Hypothalamus (tissue), 51 donors: Measurements from ENCODE around the gene ECE2.

Source experiments
- DNase-seq, 51 donors: peaks; one replicate each; lab custom pipeline; 2025; lab: John Stamatoyannopoulos, UW

Gene ECE2

DNA sequence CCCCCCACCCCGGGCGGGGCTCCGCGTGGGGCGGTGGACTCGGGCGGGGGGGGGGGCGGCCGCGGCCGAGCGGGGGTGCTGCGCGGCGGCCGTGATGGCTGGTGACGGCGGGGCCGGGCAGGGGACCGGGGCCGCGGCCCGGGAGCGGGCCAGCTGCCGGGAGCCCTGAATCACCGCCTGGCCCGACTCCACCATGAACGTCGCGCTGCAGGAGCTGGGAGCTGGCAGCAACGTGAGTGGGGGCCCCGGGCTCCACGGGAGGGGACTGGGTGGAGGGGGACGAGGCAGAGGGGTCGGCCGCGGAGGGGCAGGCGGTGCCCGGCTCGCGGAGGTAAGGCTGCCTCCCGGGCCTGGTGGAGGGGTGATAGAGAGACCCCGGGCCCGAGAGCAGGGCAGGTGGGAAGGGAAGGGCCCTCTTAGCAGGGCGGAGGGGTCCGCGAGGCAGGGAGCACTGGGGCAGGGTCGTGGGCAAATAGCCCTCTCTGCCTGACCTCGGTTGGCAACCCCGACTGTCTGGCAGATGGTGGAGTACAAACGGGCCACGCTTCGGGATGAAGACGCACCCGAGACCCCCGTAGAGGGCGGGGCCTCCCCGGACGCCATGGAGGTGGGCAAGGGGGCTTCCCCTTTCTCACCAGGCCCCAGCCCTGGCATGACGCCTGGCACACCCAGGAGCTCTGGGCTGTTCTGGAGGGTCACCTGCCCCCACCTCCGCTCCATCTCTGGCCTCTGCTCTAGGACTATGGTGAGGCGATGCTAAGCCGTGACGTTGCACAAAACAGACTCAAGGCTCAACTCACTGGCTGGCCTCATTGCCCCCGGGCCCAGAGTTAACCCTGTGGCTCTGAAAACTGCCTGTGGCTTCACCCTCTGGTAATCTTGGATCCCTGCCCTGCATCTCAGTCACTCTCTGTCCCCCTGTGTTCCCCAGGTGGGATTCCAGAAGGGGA is at the start of gene ECE2:
ECE2 (plus strand) TSS at position 62 of the 950 bp plus-strand sequence; CDS start at position 194, 132 bp downstream.
- peak in 12 of 51 donors; percentile 4 to 46 (median 17) for DNase-seq

DNA sequence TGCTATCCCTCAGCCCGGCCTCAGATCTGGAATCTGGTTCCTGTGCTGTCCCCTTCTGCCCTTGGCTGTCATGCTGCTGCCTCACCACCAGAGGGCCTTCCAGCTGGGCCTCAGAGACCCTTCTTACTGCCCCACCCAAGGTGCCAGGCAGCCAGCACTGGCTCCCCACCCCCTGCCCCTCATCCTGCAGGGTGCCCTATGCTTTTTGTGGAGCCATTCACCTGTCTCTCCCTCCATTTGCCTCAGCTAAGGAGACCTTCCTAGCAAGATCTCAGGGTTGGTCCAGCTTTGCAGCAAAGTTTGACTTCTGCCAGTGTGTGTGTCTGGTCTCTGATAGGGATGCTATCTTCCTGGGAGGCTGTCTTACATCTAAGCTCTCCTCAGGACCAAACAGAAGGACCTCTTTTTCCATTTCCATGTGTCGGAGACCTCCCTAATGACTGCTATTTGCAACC is 48.3 kb upstream of the ECE2 start:
- peak in 2 of 51 donors; percentile 13 to 23 for DNase-seq

GRCh38 chr3:184228376-184229137 is 47.3 kb upstream of the ECE2 start:
- DNase-seq: no peak

GRCh38 chr3:184229394-184230080 is 46.3 kb upstream of the ECE2 start, which contains the start of gene VWA5B2:
TSS of gene VWA5B2 (plus strand) at chr3:184229585. CDS start at chr3:184230529, 944 bp downstream.
- DNase-seq: peak in 28 of 51 donors; percentile 5 to 68 (median 28)

DNA sequence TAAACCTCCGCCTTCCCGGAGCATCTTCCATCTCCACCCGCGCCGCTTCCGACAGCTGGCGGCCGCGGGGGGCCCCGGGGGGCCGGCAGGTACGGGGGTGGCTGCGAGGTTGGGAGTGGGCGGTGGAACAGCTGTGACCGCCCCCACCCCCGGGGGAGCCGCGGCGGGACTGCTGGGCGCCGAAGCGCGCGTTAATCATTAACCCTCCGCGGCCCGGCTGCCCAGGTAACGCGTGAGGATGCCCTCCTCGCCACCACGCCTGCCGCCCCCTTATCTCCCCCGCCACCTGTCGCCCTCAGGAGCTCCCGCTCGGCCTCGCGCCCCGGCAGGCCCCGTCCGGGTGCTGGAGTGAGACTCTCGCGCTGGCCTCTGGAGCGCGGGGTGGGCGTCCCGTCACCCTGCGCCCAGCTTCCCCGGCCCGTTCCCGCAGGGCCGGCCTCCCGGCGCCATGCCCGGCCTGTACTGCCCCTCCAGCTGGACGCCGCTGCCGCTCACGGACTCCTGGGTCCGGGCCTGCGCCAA is 45.7 kb upstream of the ECE2 start:
- no peak for DNase-seq

DNA sequence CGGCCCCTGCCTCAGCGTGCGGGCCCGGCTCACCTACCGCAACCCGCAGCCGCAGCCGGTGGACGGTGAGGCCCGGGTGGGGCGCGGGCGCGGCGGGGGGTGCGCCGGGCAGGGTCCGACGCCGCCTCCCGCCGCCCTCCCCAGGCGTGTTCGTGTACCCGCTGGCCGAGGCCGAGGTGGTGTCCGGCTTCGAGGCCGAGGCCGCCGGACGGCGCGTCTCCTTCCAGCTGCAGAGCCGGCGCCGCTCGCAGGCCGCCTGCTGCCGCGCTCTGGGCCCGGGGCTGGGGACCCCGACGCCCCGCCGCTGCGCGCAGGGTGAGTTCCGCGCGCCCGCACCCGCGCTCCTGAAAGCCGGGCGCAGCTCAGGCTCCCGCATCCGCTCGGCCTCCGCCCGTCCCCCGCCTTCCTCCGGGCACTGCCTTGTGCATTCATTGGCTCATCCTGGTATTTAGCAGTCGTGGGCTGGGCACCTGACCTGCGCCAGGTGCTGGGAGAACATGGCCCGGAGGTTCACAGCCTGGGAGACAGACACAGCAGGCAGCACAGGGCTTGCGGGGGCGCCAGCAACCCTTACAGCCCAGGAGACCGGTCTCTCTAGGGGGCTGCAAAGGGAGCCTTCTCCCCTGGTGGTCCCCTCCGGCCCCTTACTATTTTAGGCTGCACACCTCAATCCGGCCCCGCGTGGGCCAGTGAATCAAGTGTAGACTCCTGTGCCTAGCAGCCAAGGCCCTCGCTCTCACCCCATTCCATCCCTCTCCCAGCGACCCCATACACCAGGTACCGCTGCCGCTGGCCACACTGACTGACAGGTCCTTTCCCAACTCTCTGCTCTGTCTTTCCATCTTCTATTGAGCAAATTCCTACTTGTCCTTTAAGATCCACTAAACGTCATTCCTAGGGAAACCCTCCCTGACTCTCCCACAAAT is 45.0 kb upstream of the ECE2 start:
- peak in 5 of 51 donors; percentile 14 to 27 (median 16) for DNase-seq

DNA sequence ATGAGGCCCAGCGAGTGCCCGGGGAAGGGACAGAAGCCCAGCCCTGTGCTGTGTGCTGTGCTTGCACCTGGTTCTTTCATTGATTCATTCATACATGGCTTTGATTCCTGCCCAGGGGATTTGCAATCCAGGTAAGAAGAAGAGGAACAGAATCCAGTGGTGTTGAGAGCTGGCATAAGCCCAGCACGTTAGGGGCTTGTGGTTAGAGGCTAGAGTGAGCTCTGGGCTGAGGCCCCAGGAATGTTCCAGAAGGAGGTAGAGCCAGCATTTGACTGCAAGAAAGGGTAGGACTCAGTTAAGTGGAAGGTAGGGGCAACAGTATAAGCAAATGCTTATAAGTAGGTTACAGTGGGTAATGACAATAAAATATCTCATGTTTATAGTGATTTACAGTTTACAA is 44.2 kb upstream of the ECE2 start:
- DNase-seq: no peak

GRCh38 chr3:184233127-184233843 is 42.5 kb upstream of the ECE2 start:
- DNase-seq: no peak

DNA sequence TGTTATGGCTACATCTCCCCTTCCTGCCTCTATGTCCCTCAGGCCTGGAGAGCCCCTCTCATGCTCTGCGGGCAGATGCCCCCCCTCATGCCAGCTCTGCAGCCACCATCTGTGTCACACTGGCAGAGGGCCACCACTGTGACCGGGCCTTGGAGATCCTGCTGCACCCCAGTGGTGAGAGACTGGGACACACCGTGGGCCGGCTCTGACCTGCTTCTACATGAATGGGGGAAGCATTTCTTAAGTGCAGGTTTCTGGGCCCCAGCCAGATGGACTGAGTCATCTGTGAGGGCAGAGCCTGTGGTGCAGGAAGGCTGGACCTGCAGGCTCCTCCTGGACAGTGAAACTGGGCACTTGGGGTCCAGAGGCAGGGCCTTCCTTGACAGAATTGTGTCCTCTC is 41.6 kb upstream of the ECE2 start:
- peak in 28 of 51 donors; percentile 4 to 66 (median 33) for DNase-seq

- no peak for DNase-seq
Measured at GRCh38 chr3:184234671-184235380, 41.0 kb upstream of the ECE2 start.

- DNase-seq: no peak
Measured at GRCh38 chr3:184235381-184236032, 40.3 kb upstream of the ECE2 start.

- DNase-seq: no peak
Measured at GRCh38 chr3:184236033-184236410, 39.8 kb upstream of the ECE2 start.

DNA sequence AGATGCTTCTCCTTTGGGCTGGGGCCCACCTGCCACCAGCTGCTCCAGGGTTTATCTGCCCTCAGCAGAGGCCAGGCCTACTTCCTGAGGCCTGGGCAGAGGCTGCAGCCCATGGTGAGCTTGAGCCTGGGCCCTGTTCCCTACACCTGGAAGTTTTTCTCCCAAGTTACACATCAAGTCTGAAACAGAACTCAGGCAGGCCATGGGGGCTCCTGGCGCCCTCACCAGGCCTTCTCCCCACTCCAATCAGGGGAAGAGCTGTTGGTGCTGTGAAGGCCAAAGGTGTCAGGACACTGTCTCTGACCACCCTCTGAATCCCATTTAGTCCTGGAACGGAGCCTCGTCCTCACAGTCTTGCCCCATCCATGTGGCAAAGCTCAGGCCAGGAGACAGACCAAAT is 39.2 kb upstream of the ECE2 start:
- no peak for DNase-seq

GRCh38 chr3:184237211-184237610 is 38.6 kb upstream of the ECE2 start:
- DNase-seq: no peak

GRCh38 chr3:184237807-184238206 is 38.0 kb upstream of the ECE2 start:
- no peak for DNase-seq

- no peak for DNase-seq
Measured at GRCh38 chr3:184238246-184238818, 37.5 kb upstream of the ECE2 start.

DNA sequence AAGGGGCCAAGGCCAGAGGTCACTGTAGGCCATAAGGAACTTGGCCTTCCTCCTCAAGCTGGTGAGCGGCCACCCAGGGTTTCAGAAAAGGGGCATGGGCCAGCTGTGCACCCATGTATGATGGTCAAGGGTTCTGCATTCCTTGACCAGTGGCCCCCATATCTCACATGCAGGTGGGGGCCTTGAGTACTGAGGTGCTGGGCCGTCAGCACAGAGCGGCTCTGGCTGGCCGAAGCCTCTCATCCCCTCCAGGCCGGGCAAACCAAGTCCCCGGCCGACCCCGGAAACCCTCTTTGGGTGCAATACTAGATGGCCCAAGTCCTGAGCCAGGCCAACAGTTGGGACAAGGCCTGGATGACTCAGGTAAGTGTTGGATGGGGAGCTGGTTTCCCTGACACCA is 36.6 kb upstream of the ECE2 start:
- DNase-seq: no peak
